Keratinocyte (primary cell): Measurements from ENCODE around the gene MBTD1. TPM values are rescaled to one million over a fixed set of nuclear protein-coding genes. Genes with fewer than 3 reads are reported as not detected.

ENCODE experiments used
- DNase-seq: peaks from one replicate; pipeline ENCODE4 v3.0.0-alpha.2; 2011; ENCODE audit warnings: low read depth, missing footprints, low spot score
- FAIRE-seq: peaks from 2 replicates; lab custom pipeline; 2011; peaks lifted over from hg19 to GRCh38; lab: Jason Lieb, UNC
- H2AFZ ChIP-seq: 2 replicates; pipeline ENCODE4 v1.6.0; 2012; ENCODE audit warnings: low read length, control low read depth, inconsistent platforms; ENCODE audit not compliant: control insufficient read depth
- H3K27ac ChIP-seq: 2 replicates; pipeline ENCODE4 v1.5.1; 2011; ENCODE audit warnings: low read length; ENCODE audit not compliant: control insufficient read depth, insufficient read depth
- H3K27me3 ChIP-seq: 3 replicates; pipeline ENCODE4 v1.6.0; 2011; ENCODE audit warnings: low read length; ENCODE audit not compliant: control insufficient read depth, insufficient read depth; ENCODE audit errors: extremely low read depth
- H3K36me3 ChIP-seq, 2 experiments: 2 replicates in 1 of 2; 3 replicates in 1 of 2; pipeline ENCODE4 v1.5.1; 2011; ENCODE audit warnings: low read length in 2 of 2, mild to moderate bottlenecking in 1 of 2; ENCODE audit not compliant: control insufficient read depth in 2 of 2, insufficient read depth in 2 of 2; ENCODE audit errors: extremely low read depth in 1 of 2
- H3K4me1 ChIP-seq: 3 replicates; pipeline ENCODE4 v1.5.1; 2011; ENCODE audit warnings: low read length; ENCODE audit not compliant: control insufficient read depth, insufficient read depth; ENCODE audit errors: extremely low read depth
- H3K4me2 ChIP-seq: 3 replicates; pipeline ENCODE4 v1.6.0; 2011; ENCODE audit warnings: low read depth, low read length; ENCODE audit not compliant: control insufficient read depth, insufficient read depth; ENCODE audit errors: extremely low read depth
- H3K4me3 ChIP-seq, 3 experiments: fragments of 200-600 bp in 1 of 3; sonication (generic) in 1 of 3; 2 replicates in 2 of 3; 3 replicates in 1 of 3; pipeline ENCODE4 v1.5.1; 2011 to 2016; ENCODE audit warnings: low read length in 3 of 3, mild to moderate bottlenecking in 3 of 3, control low read depth in 2 of 3, inconsistent platforms in 1 of 3, low read depth in 1 of 3, mixed read lengths in 1 of 3, mixed run types in 1 of 3, moderate library complexity in 1 of 3; ENCODE audit not compliant: control insufficient read depth in 2 of 3, insufficient read depth in 2 of 3; ENCODE audit errors: extremely low read depth in 1 of 3
- H3K79me2 ChIP-seq: 2 replicates; pipeline ENCODE4 v1.6.0; 2012; ENCODE audit warnings: low read length; ENCODE audit not compliant: control insufficient read depth, insufficient read depth
- H3K9ac ChIP-seq: 3 replicates; pipeline ENCODE4 v1.6.0; 2011; ENCODE audit warnings: low read length; ENCODE audit not compliant: control insufficient read depth, insufficient read depth; ENCODE audit errors: extremely low read depth
- H3K9me1 ChIP-seq: 3 replicates; pipeline ENCODE4 v1.6.0; 2011; ENCODE audit warnings: low read length; ENCODE audit not compliant: control insufficient read depth, insufficient read depth; ENCODE audit errors: extremely low read depth
- H3K9me3 ChIP-seq: 2 replicates; pipeline ENCODE4 v1.5.1; 2012; ENCODE audit warnings: low read depth, low read length; ENCODE audit not compliant: control insufficient read depth
- H4K20me1 ChIP-seq: 3 replicates; pipeline ENCODE4 v1.6.0; 2011; ENCODE audit warnings: low read length; ENCODE audit not compliant: control insufficient read depth, insufficient read depth; ENCODE audit errors: extremely low read depth
- EZH2 ChIP-seq: IDR thresholded peaks from one replicate; pipeline ENCODE4 v1.6.1; 2012; ENCODE audit warnings: inconsistent platforms, mild to moderate bottlenecking, low read length, moderate library complexity
- dilution Hi-C: fragments of 300-500 bp; cut with MboI; formaldehyde crosslinking; loops from one replicate; pipeline ENCODE4 v1.7.0; 2020; ENCODE audit warnings: low sequenced_read_pairs; ENCODE audit not compliant: extremely low pct_ligation_motif_present
- polyA plus RNA-seq, 5 experiments: library from polyadenylated mRNA; depleted of rRNA in 3 of 5; stranded (reverse) in 3 of 5; stranded (forward) in 1 of 5; unstranded in 1 of 5; fragments of >200 nt; gene quantifications; 1 replicate in 1 of 5; 2 replicates in 3 of 5; 3 replicates in 1 of 5; pipeline versions ENCODE4 v1.2.1 to v1.2.3, GENCODE V29; 2011 to 2012; ENCODE audit warnings: missing spikeins in 2 of 5, low read depth in 1 of 5, low replicate concordance in 1 of 5
- TF ChIP-seq, protein P1 (sequence below), 3 experiments: IDR thresholded peaks in 1 of 3; conservative IDR thresholded peaks in 1 of 3; optimal IDR thresholded peaks in 1 of 3; 2 replicates in 2 of 3; 3 replicates in 1 of 3; pipeline versions ENCODE3 to v1.5.1; 2011; ENCODE audit warnings: low read length in 3 of 3, mild to moderate bottlenecking in 3 of 3, moderate library complexity in 2 of 3, control low read depth in 1 of 3, inconsistent platforms in 1 of 3; ENCODE audit not compliant: insufficient read depth in 2 of 3; ENCODE audit errors: extremely low read depth in 1 of 3

Gene MBTD1
- polyA plus RNA-seq, 1 donor (not counting 4 experiments of a cell fraction or from before 2014, with no cell fraction given): 7.0 TPM

GRCh38 chr17:51164911-51165679, 94.8 kb downstream of the MBTD1 start:
- FAIRE-seq: no peak
- H3K4me2 ChIP-seq: peak overlapping the region; percentile 92
- H3K4me3 ChIP-seq: peak overlapping the region in 1 of 3 experiments; percentile 90
- H3K79me2 ChIP-seq: peaks cover 26% of the 10 kb centered on the region
- H4K20me1 ChIP-seq: peaks cover 3% of the 10 kb centered on the region
- H2AFZ ChIP-seq: no peak overlapping the region
- peaks cover 18% of the 10 kb centered on the region for H3K4me1 ChIP-seq
- no peak overlapping the region for H3K27ac ChIP-seq
- dilution Hi-C loops: no loop called here
- no peak for TF ChIP-seq EZH2
- TF ChIP-seq, protein P1, sequence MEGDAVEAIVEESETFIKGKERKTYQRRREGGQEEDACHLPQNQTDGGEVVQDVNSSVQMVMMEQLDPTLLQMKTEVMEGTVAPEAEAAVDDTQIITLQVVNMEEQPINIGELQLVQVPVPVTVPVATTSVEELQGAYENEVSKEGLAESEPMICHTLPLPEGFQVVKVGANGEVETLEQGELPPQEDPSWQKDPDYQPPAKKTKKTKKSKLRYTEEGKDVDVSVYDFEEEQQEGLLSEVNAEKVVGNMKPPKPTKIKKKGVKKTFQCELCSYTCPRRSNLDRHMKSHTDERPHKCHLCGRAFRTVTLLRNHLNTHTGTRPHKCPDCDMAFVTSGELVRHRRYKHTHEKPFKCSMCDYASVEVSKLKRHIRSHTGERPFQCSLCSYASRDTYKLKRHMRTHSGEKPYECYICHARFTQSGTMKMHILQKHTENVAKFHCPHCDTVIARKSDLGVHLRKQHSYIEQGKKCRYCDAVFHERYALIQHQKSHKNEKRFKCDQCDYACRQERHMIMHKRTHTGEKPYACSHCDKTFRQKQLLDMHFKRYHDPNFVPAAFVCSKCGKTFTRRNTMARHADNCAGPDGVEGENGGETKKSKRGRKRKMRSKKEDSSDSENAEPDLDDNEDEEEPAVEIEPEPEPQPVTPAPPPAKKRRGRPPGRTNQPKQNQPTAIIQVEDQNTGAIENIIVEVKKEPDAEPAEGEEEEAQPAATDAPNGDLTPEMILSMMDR (optimal IDR thresholded peaks at IDR 0.05 in 1 of 3, IDR thresholded peaks at IDR 0.05 in 1 of 3, conservative IDR thresholded peaks at IDR 0.05 in 1 of 3; ENCODE audit: extremely low read depth in 1 of 3, insufficient read depth in 2 of 3, low read length in 3 of 3): no peak
- DNase-seq: no peak
- H3K36me3 ChIP-seq: peaks cover 24 to 32% of the 10 kb centered on the region in 2 experiments
- no peaks in the 10 kb centered on the region for H3K9me1 ChIP-seq
- H3K9ac ChIP-seq: peak overlapping the region; percentile 96
- H3K27me3 ChIP-seq: no peaks in the 10 kb centered on the region
- no peaks in the 10 kb centered on the region for H3K9me3 ChIP-seq

DNA sequence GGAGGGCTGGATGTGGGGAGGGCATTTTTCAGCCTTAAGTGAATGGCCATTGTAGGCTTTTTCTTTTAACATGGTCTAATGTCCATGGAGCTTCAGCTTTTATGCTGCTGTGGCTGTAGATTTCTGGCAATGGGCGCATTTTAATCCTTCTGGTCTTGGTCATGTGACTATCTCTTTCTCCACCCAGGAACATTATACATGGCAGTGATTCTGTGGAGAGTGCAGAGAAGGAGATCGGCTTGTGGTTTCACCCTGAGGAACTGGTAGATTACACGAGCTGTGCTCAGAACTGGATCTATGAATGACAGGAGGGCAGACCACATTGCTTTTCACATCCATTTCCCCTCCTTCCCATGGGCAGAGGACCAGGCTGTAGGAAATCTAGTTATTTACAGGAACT, 98.3 kb downstream of the MBTD1 start:
- peaks cover 8% of the 10 kb centered on the region for H3K4me1 ChIP-seq
- peaks cover 16 to 27% of the 10 kb centered on the region in 2 experiments for H3K36me3 ChIP-seq
- H2AFZ ChIP-seq: no peak overlapping the region
- H3K4me3 ChIP-seq: no peak overlapping the region
- peaks cover 29% of the 10 kb centered on the region for H3K79me2 ChIP-seq
- no peak overlapping the region for H3K9ac ChIP-seq
- no peak overlapping the region for H3K4me2 ChIP-seq
- no peaks in the 10 kb centered on the region for H3K27me3 ChIP-seq
- FAIRE-seq (no peak), DNase-seq (no peak)
- dilution Hi-C loops: no loop called here
- no peaks in the 10 kb centered on the region for H3K9me1 ChIP-seq
- H3K27ac ChIP-seq: no peak overlapping the region
- no peaks in the 10 kb centered on the region for H4K20me1 ChIP-seq
- H3K9me3 ChIP-seq: no peaks in the 10 kb centered on the region
- no peak for TF ChIP-seq EZH2
- TF ChIP-seq, protein P1 (optimal IDR thresholded peaks at IDR 0.05 in 1 of 3, IDR thresholded peaks at IDR 0.05 in 1 of 3, conservative IDR thresholded peaks at IDR 0.05 in 1 of 3; ENCODE audit: extremely low read depth in 1 of 3, insufficient read depth in 2 of 3, low read length in 3 of 3): no peak
